Measurements from ENCODE around the gene DTNBP1.
"Not testable (repeated sequence)": the region's sequence is repeated elsewhere in the genome, so short reads cannot be mapped to it uniquely, and the experiment has no call there.

GRCh38 chr6:15666896-15667295 lies 4.1 kb upstream of the DTNBP1 start:
- not testable (repeated sequence) for TF ChIP-seq EZH2phosphoT487 (IDR thresholded peaks at IDR 0.05; ENCODE audit: low read length); CTCF (IDR thresholded peaks at IDR 0.05; ENCODE audit: low read length); EZH2 (optimal IDR thresholded peaks at IDR 0.05; ENCODE audit: low read depth, low read length)
